Measurements from ENCODE around the gene CCSAP.
"Not testable (repeated sequence)": the region's sequence is repeated elsewhere in the genome, so short reads cannot be mapped to it uniquely, and the experiment has no call there.

The CCSAP gene, protein sequence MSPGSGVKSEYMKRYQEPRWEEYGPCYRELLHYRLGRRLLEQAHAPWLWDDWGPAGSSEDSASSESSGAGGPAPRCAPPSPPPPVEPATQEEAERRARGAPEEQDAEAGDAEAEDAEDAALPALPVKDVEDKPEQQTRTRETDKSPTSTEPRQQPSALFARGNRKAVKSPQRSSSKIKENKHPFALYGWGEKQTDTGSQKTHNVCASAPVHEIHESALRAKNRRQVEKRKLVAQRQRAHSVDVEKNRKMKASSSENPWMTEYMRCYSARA

DNA sequence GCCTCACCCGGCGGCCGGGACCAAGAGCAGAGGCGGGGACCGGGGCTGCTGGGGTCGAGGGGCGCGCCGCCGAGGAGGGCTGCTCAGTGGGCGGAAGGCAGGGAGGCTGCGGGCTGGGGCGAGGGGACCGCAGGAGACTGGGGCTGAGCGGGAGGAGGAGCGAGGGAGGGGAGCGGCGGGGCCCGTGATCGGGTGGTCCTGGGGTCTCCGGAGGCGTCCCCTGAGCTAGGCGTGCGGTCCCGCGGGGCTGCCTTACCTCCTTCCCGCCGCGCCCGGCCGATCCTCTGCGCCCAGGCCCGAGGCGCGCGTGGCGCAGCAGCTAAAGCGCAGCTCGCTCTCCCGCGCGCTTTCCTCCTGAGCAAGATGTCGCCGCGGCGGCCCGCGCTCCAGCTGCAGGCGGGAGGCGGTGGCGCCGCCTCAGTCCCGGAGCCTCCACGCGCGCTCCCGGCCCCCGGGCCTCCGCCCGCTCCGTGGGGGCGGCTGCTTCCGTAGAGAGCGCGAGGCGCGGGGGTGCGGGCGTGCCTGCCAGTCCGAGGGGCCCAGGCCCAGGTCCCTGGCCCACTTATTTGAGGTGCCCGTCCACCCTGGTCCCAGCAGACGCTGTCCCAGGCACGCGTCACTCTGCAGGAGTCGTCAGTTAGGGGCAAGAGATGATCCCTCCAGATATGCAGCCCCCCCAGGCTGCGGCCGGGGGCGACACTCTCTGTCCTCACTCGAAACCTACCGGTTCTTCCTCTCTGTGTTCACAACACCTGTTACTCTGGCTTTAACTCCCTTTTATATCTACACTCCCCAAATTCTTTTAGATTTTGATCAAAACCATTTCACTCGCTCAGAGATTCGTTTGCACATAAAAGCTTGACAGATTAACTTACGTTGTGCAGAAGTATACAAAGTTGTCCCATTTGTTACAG is at the start of gene CCSAP:
Gene CCSAP, minus strand, starts transcription at position 392 of the 914 bp plus-strand sequence. CDS start 582 bp downstream, outside the sequence.
- H3K9me3 Mint-ChIP-seq = peaks cover 3% of the 10 kb centered on the region
- peak within 1 kb of the TSS; percentile 90 for H3K4me3 Mint-ChIP-seq
- peak; percentile 59 for ATAC-seq
- H3K4me1 Mint-ChIP-seq = peaks cover 33% of the 10 kb centered on the region
- peak in 1 of 2 donors; percentile 49 for DNase-seq (ENCODE audit: low spot score in 2 of 2)
- peak within 1 kb of the TSS; percentile 50 for H3K27ac Mint-ChIP-seq
- H3K36me3 Mint-ChIP-seq = peaks cover 25% of the 10 kb centered on the region

DNA sequence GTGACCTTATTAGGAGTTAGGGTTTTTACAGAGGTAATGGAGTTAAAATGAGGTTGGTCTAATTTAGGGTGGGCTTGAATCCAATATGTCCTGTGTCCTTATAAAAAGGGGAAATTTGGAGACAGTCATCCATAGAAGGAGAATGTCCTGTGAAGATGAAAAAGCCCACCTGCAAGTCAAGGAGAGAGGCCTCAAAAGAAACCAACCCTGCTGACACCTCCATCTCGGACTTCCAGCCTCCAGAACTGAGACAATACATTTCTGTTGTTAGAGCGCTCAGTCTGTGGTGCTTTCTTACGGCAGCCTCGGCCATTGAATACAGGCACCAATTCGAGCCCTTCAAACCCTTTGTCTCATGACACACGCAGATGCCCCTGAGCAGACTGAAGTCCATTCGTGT is 47.3 kb upstream of the CCSAP start:
- Mint-ChIP-seq H3K9me3 (no peaks in the 10 kb centered on the region), H3K36me3 (no peaks in the 10 kb centered on the region), H3K4me1 (peaks cover 6% of the 10 kb centered on the region), H3K4me3 (no peak overlapping the region), H3K27ac (no peak overlapping the region)
- DNase-seq (ENCODE audit: low spot score in 2 of 2) (no peak), ATAC-seq (no peak)

DNA sequence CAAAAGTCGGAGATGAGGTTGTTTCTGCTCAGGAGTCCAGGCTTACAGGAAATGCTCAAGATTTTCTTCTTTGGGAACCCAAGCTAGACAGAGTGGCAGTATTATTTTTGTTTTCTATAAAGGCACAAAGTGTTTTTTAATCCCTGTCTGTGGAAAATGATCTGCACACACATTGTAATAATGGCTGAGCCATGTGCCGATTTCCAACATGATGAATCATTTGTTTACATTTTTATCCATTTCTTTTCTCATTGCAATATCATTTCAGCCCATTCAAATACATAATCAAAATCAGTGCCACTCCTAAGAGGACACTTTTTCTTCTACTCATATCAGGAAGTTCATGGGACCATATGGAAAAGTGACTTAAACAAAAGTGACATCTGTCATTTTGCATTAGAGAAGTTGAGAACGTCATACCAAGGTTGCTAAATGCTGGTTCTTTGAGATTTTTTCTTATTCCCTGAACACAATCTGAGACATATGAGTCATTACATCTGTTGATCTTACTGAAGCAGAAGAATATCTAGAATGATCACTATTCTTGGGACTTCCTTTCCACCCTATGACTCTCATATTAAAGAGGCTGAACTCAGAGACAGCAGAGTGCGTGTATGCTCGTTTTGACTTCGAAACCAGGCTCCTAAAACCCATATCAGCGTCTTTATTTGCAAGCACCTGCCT is 46.2 kb upstream of the CCSAP start:
- no peak for DNase-seq (ENCODE audit: low spot score in 2 of 2)
- Mint-ChIP-seq H3K27ac (no peak overlapping the region), H3K4me3 (no peak overlapping the region), H3K9me3 (no peaks in the 10 kb centered on the region), H3K36me3 (no peaks in the 10 kb centered on the region), H3K4me1 (peaks cover 6% of the 10 kb centered on the region)
- ATAC-seq = no peak

DNA sequence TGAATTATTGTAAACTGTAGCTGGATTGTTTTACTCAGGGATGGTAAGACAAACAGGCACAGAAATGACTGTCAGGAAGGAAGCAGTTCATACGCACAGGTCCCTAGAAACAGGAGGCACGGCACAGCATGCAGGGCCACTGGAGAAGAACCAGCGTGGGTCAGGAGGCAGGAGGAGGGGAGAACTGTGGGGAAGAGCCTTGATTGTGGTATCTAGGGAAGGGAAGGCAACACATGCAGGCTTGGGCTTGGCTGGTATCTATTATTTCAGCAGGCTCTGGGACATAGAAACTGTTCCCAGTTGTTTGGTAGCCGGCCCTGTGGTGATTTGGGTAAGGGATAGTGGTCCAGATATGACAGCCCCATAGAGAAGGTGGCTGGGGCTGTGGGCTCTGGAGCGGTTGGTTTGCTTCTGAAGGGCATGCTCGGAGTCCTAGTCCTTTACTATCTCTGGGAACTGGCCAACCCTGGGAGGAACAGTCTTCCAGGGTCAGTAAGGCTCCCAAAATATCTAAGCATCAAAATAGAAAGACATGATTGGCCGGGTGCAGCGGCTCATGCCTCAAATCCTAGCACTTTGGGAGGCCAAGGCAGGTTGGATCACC is 43.1 kb upstream of the CCSAP start:
- no peak overlapping the region for H3K4me3 Mint-ChIP-seq
- DNase-seq (ENCODE audit: low spot score in 2 of 2) (no peak), ATAC-seq (peak; percentile 31)
- H3K4me1 Mint-ChIP-seq = peaks cover 6% of the 10 kb centered on the region
- H3K9me3 Mint-ChIP-seq = no peaks in the 10 kb centered on the region
- no peaks in the 10 kb centered on the region for H3K36me3 Mint-ChIP-seq
- no peak overlapping the region for H3K27ac Mint-ChIP-seq

DNA sequence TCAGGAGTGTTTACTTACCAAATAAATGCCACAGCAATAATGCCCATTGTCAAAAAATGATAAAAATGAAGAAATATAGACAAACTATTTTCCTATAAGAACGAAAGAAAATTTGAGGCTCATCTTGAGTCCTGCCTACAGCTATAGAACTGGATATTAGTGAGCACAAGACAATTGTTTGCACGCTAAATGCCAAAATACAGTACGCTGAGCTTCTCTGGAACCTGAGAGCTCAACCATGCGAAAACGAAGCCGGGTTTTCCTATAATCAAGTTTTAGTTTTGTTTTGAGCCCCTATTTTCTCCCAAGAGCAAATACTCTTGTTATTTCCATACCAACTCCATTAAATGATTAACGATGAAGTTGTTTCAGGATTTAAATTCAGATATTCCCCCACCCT is 42.0 kb upstream of the CCSAP start:
- DNase-seq (ENCODE audit: low spot score in 2 of 2) = no peak
- Mint-ChIP-seq H3K4me3 (no peak overlapping the region), H3K9me3 (no peaks in the 10 kb centered on the region), H3K4me1 (peaks cover 6% of the 10 kb centered on the region), H3K27ac (no peak overlapping the region), H3K36me3 (no peaks in the 10 kb centered on the region)
- ATAC-seq = no peak

DNA sequence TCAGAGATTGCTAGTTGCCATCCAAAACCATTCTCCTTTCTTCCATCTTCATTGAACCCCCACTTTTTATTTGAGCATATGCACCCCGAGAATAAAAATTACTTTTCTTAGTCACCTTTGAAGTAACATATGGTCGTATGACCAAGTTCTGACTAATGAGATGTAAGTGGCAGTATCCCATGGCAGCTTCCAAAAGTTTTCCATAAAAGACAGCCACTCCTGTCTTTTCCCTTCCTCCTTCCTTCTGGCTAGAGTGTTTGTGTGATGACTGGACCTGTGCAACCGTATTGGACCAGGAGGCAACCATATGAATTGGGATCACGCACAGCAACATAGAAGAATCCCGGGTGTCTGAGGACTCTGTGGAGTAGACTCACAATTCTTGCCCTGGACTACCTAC is 41.1 kb upstream of the CCSAP start:
- peaks cover 6% of the 10 kb centered on the region for H3K4me1 Mint-ChIP-seq
- ATAC-seq (no peak), DNase-seq (ENCODE audit: low spot score in 2 of 2) (no peak)
- no peak overlapping the region for H3K27ac Mint-ChIP-seq
- no peaks in the 10 kb centered on the region for H3K36me3 Mint-ChIP-seq
- no peak overlapping the region for H3K4me3 Mint-ChIP-seq
- H3K9me3 Mint-ChIP-seq = no peaks in the 10 kb centered on the region

DNA sequence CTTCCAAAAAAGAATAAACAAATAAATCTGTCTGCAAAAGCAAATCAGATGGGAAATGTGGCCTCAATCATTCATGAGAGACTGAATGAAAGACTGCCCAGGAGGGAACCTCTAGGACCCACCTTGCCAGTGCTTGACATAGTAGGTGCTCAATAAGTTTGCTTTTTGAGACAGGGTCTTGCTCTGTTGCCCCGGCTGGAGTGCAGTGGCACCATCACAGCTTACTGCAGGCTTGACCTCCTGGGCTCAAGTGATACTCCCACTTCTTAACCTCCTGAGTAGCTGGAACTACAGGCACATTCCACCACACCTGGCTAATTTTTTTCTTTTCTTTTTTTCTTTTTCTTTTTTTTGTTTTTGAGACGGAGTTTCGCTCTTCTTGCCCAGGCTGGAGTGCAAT is 40.3 kb upstream of the CCSAP start:
- Mint-ChIP-seq H3K4me1 (peaks cover 6% of the 10 kb centered on the region), H3K36me3 (no peaks in the 10 kb centered on the region), H3K4me3 (no peak overlapping the region), H3K9me3 (no peaks in the 10 kb centered on the region), H3K27ac (no peak overlapping the region)
- ATAC-seq (no peak), DNase-seq (ENCODE audit: low spot score in 2 of 2) (no peak)

DNA sequence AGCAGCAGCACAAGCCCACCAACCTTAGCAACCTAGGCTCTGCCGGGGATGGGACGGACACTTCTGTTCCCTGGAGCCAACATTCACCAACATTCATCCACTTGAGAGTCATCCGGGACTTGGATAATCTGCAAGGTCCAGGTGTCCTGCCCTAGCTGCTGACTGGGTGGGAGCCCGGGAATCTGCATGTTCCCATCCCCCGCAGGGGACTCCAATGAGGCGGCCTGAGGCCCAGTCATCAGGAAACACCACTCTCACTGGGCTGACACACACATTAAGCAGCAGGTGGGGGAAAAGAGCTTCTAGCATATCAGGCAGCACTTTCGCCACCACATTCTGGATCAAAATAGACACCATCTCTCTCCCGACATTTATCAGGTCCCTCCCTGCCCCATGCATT is 38.4 kb upstream of the CCSAP start:
- no peak for DNase-seq (ENCODE audit: low spot score in 2 of 2)
- H3K4me3 Mint-ChIP-seq = no peak overlapping the region

DNA sequence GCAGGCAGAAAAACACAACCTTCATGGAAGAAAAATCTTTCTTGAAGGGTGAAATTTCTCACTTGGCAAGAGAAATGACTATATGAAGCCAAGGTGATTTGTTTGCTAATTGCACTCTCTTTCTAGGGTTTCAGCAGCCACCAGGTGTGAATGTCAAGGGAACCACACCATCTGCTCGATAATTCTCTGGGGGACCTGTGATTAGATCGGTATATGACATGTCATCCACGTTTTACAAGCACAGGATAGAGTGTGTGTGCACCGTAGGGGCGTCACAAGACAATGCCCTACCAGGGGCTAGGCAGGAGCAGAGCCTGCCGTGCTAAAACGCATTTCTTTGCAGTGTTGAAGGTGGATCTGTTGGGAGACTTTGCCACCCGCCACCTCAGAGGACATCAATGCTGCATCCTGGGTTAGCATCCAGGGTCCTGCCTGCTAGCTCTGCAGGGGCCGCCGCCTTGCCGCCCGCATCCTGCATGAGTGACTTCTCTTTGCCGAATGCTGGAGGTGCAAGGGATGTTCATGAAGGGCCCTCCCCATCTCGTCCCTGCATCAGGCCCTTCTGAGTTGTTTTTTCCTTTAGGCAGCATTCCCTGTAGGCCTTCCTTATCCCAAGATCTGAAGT is 37.8 kb upstream of the CCSAP start:
- no peak for DNase-seq (ENCODE audit: low spot score in 2 of 2)
- no peak overlapping the region for H3K27ac Mint-ChIP-seq
- H3K36me3 Mint-ChIP-seq = no peaks in the 10 kb centered on the region
- no peak for ATAC-seq
- H3K4me3 Mint-ChIP-seq = no peak overlapping the region
- peaks cover 2% of the 10 kb centered on the region for H3K4me1 Mint-ChIP-seq
- H3K9me3 Mint-ChIP-seq = no peaks in the 10 kb centered on the region

More for the DNA sequence above, 38.4 kb upstream of the CCSAP start:
- no peak for ATAC-seq
- Mint-ChIP-seq H3K36me3 (no peaks in the 10 kb centered on the region), H3K4me1 (peaks cover 6% of the 10 kb centered on the region), H3K27ac (no peak overlapping the region), H3K9me3 (no peaks in the 10 kb centered on the region)

DNA sequence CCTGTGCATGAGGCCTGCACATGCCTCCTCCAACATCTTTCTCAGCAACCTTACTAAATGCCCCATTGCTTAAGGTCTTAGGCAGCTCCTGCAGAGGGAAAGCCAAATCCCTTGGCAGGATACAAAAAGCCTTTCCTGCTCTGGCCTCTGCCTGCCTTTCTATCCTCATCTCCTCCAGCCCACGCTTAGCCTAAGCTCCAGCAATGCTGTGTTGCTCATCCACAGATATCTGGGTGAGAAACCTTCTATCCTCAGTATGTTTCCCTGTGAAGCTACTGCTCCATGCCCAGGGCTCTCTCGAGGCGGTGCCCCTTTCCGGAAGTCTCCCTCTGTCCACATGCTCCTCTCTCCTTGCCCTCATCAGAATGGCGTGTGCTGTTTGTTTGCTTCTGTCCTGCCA is 37.0 kb upstream of the CCSAP start:
- no peak overlapping the region for H3K4me3 Mint-ChIP-seq
- H3K27ac Mint-ChIP-seq = no peak overlapping the region
- no peak for DNase-seq (ENCODE audit: low spot score in 2 of 2)
- no peaks in the 10 kb centered on the region for H3K9me3 Mint-ChIP-seq
- no peak for ATAC-seq
- no peaks in the 10 kb centered on the region for H3K36me3 Mint-ChIP-seq
- H3K4me1 Mint-ChIP-seq = no peaks in the 10 kb centered on the region

DNA sequence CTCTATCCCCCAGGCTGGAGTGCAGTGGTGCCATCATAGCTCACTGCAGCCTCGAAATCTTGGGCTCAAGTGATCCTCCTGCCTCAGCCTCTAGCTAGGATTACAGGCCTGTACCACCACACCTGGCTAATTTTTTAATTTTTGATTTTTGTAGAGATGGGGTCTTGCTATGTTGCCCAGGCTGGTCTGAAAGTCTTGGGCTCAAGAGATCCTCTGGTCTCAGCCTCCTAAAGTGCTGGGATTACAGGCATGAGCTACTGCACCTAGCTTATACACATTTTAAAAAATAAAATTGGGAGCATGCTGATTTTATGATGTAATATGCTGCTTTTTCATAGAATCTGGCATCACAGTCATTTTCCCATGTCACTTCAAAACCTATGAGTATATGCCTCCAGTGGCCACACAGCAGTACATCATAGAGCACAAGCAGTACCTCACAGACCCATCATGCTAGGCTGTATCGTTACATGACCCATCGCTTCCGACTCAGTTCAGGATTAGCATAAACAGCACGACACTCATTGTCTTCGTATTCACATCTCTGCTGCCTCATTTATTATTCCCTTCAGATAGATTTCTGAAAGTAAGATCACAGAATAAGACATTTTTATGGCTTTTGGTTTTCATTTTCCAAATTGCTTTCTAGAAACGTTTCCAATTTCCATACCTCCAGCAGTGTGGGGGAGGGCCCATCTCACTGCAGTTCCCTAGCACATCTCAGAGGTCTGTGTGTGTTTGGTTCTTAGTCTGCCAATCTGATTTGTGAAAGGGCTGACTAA is 35.9 kb upstream of the CCSAP start:
- Mint-ChIP-seq H3K4me1 (no peaks in the 10 kb centered on the region), H3K9me3 (no peaks in the 10 kb centered on the region), H3K36me3 (no peaks in the 10 kb centered on the region), H3K4me3 (no peak overlapping the region), H3K27ac (no peak overlapping the region)
- DNase-seq (ENCODE audit: low spot score in 2 of 2) = no peak
- peak; percentile 48 for ATAC-seq

DNA sequence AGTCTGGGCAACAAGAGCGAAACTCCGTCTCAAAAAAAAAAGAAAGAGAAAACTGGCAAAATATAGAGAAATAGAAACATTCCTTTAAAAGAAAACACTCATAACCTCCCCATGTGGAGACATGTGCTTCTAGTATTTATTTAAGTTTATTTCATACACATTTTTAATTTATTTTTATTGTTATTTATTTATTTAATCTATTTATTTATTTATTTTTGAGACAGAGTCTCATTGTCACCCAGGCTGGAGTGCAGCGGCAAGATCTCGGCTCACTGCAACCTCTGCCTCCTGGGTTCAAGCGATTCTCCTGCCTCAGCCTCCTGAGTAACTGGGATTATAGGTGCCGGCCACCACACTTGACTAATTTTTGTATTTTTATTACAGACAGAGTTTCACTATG is 35.2 kb upstream of the CCSAP start:
- not testable (repeated sequence) for H3K9me3 Mint-ChIP-seq; H3K36me3 Mint-ChIP-seq; ATAC-seq; H3K27ac Mint-ChIP-seq; H3K4me3 Mint-ChIP-seq; H3K4me1 Mint-ChIP-seq; DNase-seq (ENCODE audit: low spot score in 2 of 2)

DNA sequence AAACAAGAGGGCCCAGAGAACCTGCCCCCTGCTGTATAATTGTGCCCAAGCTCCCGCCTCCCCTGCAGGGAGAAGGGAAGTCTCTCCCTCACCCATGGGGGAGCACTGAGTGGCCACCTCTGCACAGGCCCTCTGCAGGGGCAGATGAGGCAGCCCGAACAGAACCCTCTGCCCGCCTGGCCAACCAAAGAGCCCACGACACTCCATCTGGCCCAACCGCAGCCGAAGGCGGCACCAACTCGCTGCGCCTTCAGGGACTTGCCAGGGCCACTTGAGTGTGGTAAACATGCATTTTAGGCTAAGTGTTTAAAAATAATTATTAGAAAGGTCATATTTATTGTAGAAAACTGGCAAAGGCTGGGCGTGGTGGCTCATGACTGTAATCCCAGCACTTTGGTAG is 34.6 kb upstream of the CCSAP start:
- H3K9me3 Mint-ChIP-seq = no peaks in the 10 kb centered on the region

DNA sequence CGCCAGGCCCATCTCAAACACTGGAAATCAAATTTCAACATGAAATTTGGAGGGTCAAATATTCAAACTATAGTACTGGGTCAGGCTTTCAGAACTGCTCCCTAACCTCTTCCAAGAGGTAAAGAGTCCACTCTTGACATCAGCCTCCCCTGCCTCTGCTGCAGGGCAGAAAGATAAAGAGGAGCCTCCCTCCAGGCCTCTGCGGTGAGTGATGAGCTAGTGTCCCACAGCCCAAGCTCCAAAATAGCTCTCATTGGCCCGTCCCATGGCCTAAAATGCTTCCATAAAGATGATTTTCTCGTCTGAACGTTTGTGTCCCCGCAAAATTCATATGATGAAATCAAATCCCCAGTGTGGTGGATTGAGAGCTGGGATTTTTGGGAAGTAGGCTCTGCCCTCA is 33.7 kb upstream of the CCSAP start:
- Mint-ChIP-seq H3K4me3 (no peak overlapping the region), H3K27ac (no peak overlapping the region), H3K9me3 (no peaks in the 10 kb centered on the region), H3K36me3 (no peaks in the 10 kb centered on the region), H3K4me1 (no peaks in the 10 kb centered on the region)
- DNase-seq (ENCODE audit: low spot score in 2 of 2) = no peak
- no peak for ATAC-seq

More for the DNA sequence above, 34.6 kb upstream of the CCSAP start:
- Mint-ChIP-seq H3K4me1 (no peaks in the 10 kb centered on the region), H3K27ac (no peak overlapping the region), H3K4me3 (no peak overlapping the region), H3K36me3 (no peaks in the 10 kb centered on the region)
- DNase-seq (ENCODE audit: low spot score in 2 of 2) (no peak), ATAC-seq (no peak)

All from stimulated activated effector memory CD8-positive, alpha-beta T cell treated with anti-CD3 and anti-CD28 coated beads, Interleukin-12 subunit alpha, Interleukin-12 subunit beta, amount 100 ng/mL, for 72 hours (primary cell).